Measurements from ENCODE around the gene RPL36. TPM values are rescaled to one million over a fixed set of nuclear protein-coding genes. Genes with fewer than 3 reads are reported as not detected.

Gene RPL36
- total and polyA plus RNA-seq, 2 experiments from 2014 or later = 895 to 3,204 TPM

DNA sequence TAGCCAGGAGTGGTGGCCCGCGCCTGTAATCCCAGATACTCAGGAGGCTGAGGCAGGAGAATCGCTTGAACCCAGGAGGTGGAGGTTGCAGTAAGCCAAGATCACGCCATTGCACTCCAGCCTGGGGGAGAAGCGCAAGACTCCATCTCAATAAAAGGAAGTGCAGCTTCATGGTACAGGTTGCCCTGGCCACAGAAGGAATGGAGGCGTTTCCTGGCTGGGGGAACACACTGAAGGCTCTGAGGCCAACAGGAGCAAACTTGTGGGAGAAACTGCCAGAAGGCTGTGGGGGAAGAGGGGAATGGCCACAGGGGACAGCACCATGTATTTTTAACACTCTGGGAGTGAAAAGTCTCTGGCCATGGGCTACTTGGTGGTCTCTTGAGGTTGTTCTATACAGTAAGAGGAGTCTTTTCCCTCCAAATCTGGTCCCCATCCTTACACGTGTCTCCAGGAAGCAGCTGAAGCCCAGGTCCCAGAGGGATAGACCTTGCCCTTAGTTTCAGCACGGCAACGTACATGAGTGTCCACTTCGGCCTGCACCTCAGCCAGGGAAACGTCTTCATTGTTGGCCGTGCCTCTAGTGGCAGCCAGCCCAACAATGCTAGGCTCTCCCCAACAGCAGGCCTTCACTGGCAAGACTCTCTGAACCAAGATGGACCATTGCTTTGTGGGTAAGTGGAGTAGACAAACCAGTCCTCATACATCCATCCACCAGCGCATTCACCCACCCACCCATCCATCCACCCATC, 17.2 kb upstream of the RPL36 start:
- H3F3A ChIP-seq (replicated peaks; ENCODE audit: low read depth) = 0 out of 2 replicates have a peak, but pooled peaks cover 3% of the 10 kb centered on the region
- Mint-ChIP-seq H3K4me3 (no peak overlapping the region), H3K36me3 (ENCODE audit: low read depth) (peaks cover 36% of the 10 kb centered on the region), H3K27ac (no peak overlapping the region), H3K4me1 (peaks cover 5% of the 10 kb centered on the region), H3K9me3 (no peaks in the 10 kb centered on the region), H3K27me3 (ENCODE audit: insufficient read depth, low read depth, poor library complexity) (peaks cover 16% of the 10 kb centered on the region)
- no peak overlapping the region for H3K4me2 ChIP-seq
- H2AFZ ChIP-seq = no peak overlapping the region
- no peaks in the 10 kb centered on the region for H3K4me1 ChIP-seq (ENCODE audit: insufficient read depth)
- DNase-seq (ENCODE audit: low spot score) (no peak), ATAC-seq (no peak)
- no peak overlapping the region for H3K27ac ChIP-seq (ENCODE audit: low read depth)
- H3K4me3 ChIP-seq = no peak overlapping the region
- no peaks in the 10 kb centered on the region for H3K27me3 ChIP-seq (ENCODE audit: insufficient read depth)
- TF ChIP-seq POLR2AphosphoS5 (IDR thresholded peaks at IDR 0.05; ENCODE audit: low read depth) (no peak), STAT1 (IDR thresholded peaks at IDR 0.05; ENCODE audit: unreplicated experiment) (no peak), EZH2 (IDR thresholded peaks at IDR 0.05; ENCODE audit: low read depth, unreplicated experiment) (no peak), ZNF114 (CRISPR knock-in tag; IDR thresholded peaks at IDR 0.05) (no peak), JUNB (IDR thresholded peaks at IDR 0.05; ENCODE audit: unreplicated experiment) (no peak), CREB1 (CRISPR knock-in tag; IDR thresholded peaks at IDR 0.05; ENCODE audit: low read depth) (no peak), NANOG (IDR thresholded peaks at IDR 0.05; ENCODE audit: borderline replicate concordance) (no peak)
- TF ChIP-seq, protein P1, sequence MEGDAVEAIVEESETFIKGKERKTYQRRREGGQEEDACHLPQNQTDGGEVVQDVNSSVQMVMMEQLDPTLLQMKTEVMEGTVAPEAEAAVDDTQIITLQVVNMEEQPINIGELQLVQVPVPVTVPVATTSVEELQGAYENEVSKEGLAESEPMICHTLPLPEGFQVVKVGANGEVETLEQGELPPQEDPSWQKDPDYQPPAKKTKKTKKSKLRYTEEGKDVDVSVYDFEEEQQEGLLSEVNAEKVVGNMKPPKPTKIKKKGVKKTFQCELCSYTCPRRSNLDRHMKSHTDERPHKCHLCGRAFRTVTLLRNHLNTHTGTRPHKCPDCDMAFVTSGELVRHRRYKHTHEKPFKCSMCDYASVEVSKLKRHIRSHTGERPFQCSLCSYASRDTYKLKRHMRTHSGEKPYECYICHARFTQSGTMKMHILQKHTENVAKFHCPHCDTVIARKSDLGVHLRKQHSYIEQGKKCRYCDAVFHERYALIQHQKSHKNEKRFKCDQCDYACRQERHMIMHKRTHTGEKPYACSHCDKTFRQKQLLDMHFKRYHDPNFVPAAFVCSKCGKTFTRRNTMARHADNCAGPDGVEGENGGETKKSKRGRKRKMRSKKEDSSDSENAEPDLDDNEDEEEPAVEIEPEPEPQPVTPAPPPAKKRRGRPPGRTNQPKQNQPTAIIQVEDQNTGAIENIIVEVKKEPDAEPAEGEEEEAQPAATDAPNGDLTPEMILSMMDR (conservative IDR thresholded peaks at IDR 0.05; ENCODE audit: low read depth in 2 of 2) = no peak
- H3K9me2 ChIP-seq (ENCODE audit: insufficient read depth) = no peaks in the 10 kb centered on the region
- peaks cover 10% of the 10 kb centered on the region; the same call in 1 of the 2 replicates for H3K36me3 ChIP-seq (ENCODE audit: insufficient read depth)
- H4K20me1 ChIP-seq (replicated peaks; ENCODE audit: insufficient read depth) = peaks cover 3% of the 10 kb centered on the region
- no peaks in the 10 kb centered on the region for H3K79me2 ChIP-seq (replicated peaks; ENCODE audit: insufficient read depth)

DNA sequence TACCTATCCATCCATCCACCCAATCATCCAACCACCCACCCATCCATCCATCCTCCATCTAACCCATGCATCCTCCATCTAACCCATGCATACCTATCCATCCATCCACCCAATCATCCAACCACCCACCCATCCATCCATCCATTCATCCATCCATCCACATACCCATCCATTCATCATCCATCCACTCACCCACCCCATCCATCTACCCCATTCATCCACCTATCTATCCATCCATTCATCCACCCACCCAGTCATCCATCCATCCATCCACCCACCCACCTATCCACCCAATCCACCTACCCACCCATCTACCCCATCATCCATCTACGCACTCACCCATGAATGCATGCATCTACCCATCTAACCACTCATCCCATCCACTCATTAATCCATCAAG, 16.3 kb upstream of the RPL36 start:
- Mint-ChIP-seq H3K27me3 (ENCODE audit: insufficient read depth, low read depth, poor library complexity) (peaks cover 17% of the 10 kb centered on the region), H3K36me3 (ENCODE audit: low read depth) (peaks cover 32% of the 10 kb centered on the region), H3K9me3 (no peaks in the 10 kb centered on the region), H3K27ac (no peak overlapping the region), H3K4me1 (peaks cover 4% of the 10 kb centered on the region; the same call in 2 of the 3 replicates), H3K4me3 (no peak overlapping the region)
- Histone ChIP-seq H3K27ac (ENCODE audit: low read depth) (no peak overlapping the region), H3K4me3 (no peak overlapping the region), H3K79me2 (replicated peaks; ENCODE audit: insufficient read depth) (no peaks in the 10 kb centered on the region), H3K4me1 (ENCODE audit: insufficient read depth) (no peaks in the 10 kb centered on the region), H3K4me2 (no peak overlapping the region), H3K27me3 (ENCODE audit: insufficient read depth) (no peaks in the 10 kb centered on the region), H3F3A (replicated peaks; ENCODE audit: low read depth) (0 out of 2 replicates have a peak, but pooled peaks cover 3% of the 10 kb centered on the region), H4K20me1 (replicated peaks; ENCODE audit: insufficient read depth) (peaks cover 3% of the 10 kb centered on the region), H3K36me3 (ENCODE audit: insufficient read depth) (peaks cover 8% of the 10 kb centered on the region; the same call in 1 of the 2 replicates), H2AFZ (no peak overlapping the region), H3K9me2 (ENCODE audit: insufficient read depth) (no peaks in the 10 kb centered on the region)
- ATAC-seq (no peak), DNase-seq (ENCODE audit: low spot score) (no peak)
- TF ChIP-seq ZNF114 (CRISPR knock-in tag; IDR thresholded peaks at IDR 0.05) (no peak), NANOG (IDR thresholded peaks at IDR 0.05; ENCODE audit: borderline replicate concordance) (no peak), CREB1 (CRISPR knock-in tag; IDR thresholded peaks at IDR 0.05; ENCODE audit: low read depth) (no peak), ZNF331 (CRISPR knock-in tag; IDR thresholded peaks at IDR 0.05; ENCODE audit: low read depth) (no peak), STAT1 (IDR thresholded peaks at IDR 0.05; ENCODE audit: unreplicated experiment) (no peak), POLR2AphosphoS5 (IDR thresholded peaks at IDR 0.05; ENCODE audit: low read depth) (no peak), EZH2 (IDR thresholded peaks at IDR 0.05; ENCODE audit: low read depth, unreplicated experiment) (no peak)
- TF ChIP-seq, protein P2, sequence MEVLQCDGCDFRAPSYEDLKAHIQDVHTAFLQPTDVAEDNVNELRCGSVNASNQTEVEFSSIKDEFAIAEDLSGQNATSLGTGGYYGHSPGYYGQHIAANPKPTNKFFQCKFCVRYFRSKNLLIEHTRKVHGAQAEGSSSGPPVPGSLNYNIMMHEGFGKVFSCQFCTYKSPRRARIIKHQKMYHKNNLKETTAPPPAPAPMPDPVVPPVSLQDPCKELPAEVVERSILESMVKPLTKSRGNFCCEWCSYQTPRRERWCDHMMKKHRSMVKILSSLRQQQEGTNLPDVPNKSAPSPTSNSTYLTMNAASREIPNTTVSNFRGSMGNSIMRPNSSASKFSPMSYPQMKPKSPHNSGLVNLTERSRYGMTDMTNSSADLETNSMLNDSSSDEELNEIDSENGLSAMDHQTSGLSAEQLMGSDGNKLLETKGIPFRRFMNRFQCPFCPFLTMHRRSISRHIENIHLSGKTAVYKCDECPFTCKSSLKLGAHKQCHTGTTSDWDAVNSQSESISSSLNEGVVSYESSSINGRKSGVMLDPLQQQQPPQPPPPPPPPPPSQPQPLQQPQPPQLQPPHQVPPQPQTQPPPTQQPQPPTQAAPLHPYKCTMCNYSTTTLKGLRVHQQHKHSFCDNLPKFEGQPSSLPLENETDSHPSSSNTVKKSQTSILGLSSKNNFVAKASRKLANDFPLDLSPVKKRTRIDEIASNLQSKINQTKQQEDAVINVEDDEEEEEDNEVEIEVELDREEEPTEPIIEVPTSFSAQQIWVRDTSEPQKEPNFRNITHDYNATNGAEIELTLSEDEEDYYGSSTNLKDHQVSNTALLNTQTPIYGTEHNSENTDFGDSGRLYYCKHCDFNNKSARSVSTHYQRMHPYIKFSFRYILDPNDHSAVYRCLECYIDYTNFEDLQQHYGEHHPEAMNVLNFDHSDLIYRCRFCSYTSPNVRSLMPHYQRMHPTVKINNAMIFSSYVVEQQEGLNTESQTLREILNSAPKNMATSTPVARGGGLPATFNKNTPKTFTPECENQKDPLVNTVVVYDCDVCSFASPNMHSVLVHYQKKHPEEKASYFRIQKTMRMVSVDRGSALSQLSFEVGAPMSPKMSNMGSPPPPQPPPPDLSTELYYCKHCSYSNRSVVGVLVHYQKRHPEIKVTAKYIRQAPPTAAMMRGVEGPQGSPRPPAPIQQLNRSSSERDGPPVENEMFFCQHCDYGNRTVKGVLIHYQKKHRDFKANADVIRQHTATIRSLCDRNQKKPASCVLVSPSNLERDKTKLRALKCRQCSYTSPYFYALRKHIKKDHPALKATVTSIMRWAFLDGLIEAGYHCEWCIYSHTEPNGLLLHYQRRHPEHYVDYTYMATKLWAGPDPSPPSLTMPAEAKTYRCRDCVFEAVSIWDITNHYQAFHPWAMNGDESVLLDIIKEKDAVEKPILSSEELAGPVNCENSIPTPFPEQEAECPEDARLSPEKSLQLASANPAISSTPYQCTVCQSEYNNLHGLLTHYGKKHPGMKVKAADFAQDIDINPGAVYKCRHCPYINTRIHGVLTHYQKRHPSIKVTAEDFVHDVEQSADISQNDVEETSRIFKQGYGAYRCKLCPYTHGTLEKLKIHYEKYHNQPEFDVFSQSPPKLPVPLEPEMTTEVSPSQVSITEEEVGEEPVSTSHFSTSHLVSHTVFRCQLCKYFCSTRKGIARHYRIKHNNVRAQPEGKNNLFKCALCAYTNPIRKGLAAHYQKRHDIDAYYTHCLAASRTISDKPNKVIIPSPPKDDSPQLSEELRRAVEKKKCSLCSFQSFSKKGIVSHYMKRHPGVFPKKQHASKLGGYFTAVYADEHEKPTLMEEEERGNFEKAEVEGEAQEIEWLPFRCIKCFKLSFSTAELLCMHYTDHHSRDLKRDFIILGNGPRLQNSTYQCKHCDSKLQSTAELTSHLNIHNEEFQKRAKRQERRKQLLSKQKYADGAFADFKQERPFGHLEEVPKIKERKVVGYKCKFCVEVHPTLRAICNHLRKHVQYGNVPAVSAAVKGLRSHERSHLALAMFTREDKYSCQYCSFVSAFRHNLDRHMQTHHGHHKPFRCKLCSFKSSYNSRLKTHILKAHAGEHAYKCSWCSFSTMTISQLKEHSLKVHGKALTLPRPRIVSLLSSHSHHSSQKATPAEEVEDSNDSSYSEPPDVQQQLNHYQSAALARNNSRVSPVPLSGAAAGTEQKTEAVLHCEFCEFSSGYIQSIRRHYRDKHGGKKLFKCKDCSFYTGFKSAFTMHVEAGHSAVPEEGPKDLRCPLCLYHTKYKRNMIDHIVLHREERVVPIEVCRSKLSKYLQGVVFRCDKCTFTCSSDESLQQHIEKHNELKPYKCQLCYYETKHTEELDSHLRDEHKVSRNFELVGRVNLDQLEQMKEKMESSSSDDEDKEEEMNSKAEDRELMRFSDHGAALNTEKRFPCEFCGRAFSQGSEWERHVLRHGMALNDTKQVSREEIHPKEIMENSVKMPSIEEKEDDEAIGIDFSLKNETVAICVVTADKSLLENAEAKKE (CRISPR knock-in tag; IDR thresholded peaks at IDR 0.05) = no peak
- TF ChIP-seq, protein P3, sequence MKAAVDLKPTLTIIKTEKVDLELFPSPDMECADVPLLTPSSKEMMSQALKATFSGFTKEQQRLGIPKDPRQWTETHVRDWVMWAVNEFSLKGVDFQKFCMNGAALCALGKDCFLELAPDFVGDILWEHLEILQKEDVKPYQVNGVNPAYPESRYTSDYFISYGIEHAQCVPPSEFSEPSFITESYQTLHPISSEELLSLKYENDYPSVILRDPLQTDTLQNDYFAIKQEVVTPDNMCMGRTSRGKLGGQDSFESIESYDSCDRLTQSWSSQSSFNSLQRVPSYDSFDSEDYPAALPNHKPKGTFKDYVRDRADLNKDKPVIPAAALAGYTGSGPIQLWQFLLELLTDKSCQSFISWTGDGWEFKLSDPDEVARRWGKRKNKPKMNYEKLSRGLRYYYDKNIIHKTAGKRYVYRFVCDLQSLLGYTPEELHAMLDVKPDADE (IDR thresholded peaks at IDR 0.05) = no peak
